Endothelial cell of umbilical vein (primary cell): ENCODE results near the gene TMEM81. TPM values are rescaled to one million over a fixed set of nuclear protein-coding genes. Genes with fewer than 3 reads are reported as not detected.

Source experiments
- BruUV-seq: library from RNA; stranded (reverse); fragments of 400-500 nt; replicated peaks from 2 replicates; lab custom pipeline; 2021; lab: Mats Ljungman, UMichigan
- CTCF ChIA-PET: fragments of 300-600, 350-600 bp; sonication (Branson Sonifier 250); formaldehyde crosslinking; loops from one replicate; lab custom pipeline; 2021; ENCODE audit warnings: antibody characterized with exemption, inconsistent platforms; lab: Charles Lee
- POLR2A ChIA-PET: fragments of 300-600, 350-600 bp; sonication (Branson Sonifier 250); formaldehyde crosslinking; loops from one replicate; lab custom pipeline; 2021; ENCODE audit warnings: antibody characterized with exemption, inconsistent platforms; lab: Charles Lee
- DNase-seq: peaks from one replicate; pipeline ENCODE4 v3.0.0-alpha.2; 2011; ENCODE audit warnings: low read depth, low spot score
- FAIRE-seq: peaks from 2 replicates; lab custom pipeline; 2011; peaks lifted over from hg19 to GRCh38; lab: Jason Lieb, UNC
- H2AFZ ChIP-seq: 2 replicates; pipeline ENCODE4 v1.6.0; 2012; ENCODE audit warnings: low read depth, low read length, control low read depth, inconsistent platforms
- H3K27ac ChIP-seq: 2 replicates; pipeline ENCODE4 v1.5.1; 2011; ENCODE audit warnings: low read depth, mild to moderate bottlenecking, control low read depth, low read length, moderate library complexity; ENCODE audit not compliant: insufficient read depth
- H3K27me3 ChIP-seq, 2 experiments: 2 replicates each; pipeline versions ENCODE4 v1.6.0 to v1.6.1; 2011; ENCODE audit warnings: low read length in 2 of 2, mixed read lengths in 1 of 2; ENCODE audit not compliant: control insufficient read depth in 2 of 2, insufficient read depth in 2 of 2
- H3K36me3 ChIP-seq, 2 experiments: 2 replicates in 1 of 2; 3 replicates in 1 of 2; pipeline ENCODE4 v1.5.1; 2011; ENCODE audit warnings: low read length in 2 of 2, mild to moderate bottlenecking in 1 of 2, moderate library complexity in 1 of 2; ENCODE audit not compliant: control insufficient read depth in 2 of 2, insufficient read depth in 2 of 2; ENCODE audit errors: extremely low read depth in 1 of 2
- H3K4me1 ChIP-seq: 3 replicates; pipeline ENCODE4 v1.5.1; 2011; ENCODE audit warnings: mild to moderate bottlenecking, low read length; ENCODE audit not compliant: control insufficient read depth, insufficient read depth; ENCODE audit errors: extremely low read depth
- H3K4me2 ChIP-seq: 2 replicates; pipeline ENCODE4 v1.6.1; 2011; ENCODE audit warnings: low read length, control low read depth, mixed read lengths; ENCODE audit not compliant: insufficient read depth
- H3K4me3 ChIP-seq, 3 experiments: fragments of 200-600 bp in 1 of 3; sonication (generic), shearing (Covaris generic) in 1 of 3; replicated peaks in 1 of 3; 2 replicates each; pipeline ENCODE4 v1.5.1; 2011 to 2016; ENCODE audit warnings: control low read depth in 3 of 3, low read length in 3 of 3, mild to moderate bottlenecking in 2 of 3, inconsistent platforms in 1 of 3, low read depth in 1 of 3, moderate library complexity in 1 of 3; ENCODE audit not compliant: insufficient read depth in 1 of 3
- H3K79me2 ChIP-seq: 2 replicates; pipeline ENCODE4 v1.6.0; 2012; ENCODE audit warnings: low read length, inconsistent platforms; ENCODE audit not compliant: control insufficient read depth, insufficient read depth
- H3K9ac ChIP-seq: replicated peaks from 2 replicates; pipeline ENCODE3; 2011; ENCODE audit warnings: low read length, control low read depth; ENCODE audit not compliant: insufficient read depth; ENCODE audit errors: extremely low read depth
- H3K9me1 ChIP-seq: replicated peaks from 3 replicates; pipeline ENCODE4 v1.6.0; 2011; ENCODE audit warnings: mild to moderate bottlenecking, low read length; ENCODE audit not compliant: control insufficient read depth, insufficient read depth; ENCODE audit errors: extremely low read depth
- H3K9me3 ChIP-seq: replicated peaks from 2 replicates; pipeline ENCODE4 v1.5.1; 2012; ENCODE audit warnings: low read length, inconsistent platforms; ENCODE audit not compliant: control insufficient read depth, insufficient read depth
- H4K20me1 ChIP-seq: replicated peaks from 2 replicates; pipeline ENCODE3; 2011; ENCODE audit warnings: mild to moderate bottlenecking, low read length; ENCODE audit not compliant: control insufficient read depth, insufficient read depth; ENCODE audit errors: extremely low read depth
- CTCF ChIP-seq, 2 donors: IDR thresholded peaks; 1 replicate in 1 of 2; 2 replicates in 1 of 2; pipeline ENCODE4 v1.5.1; 2011; ENCODE audit warnings: low read length in 2 of 2, mild to moderate bottlenecking in 2 of 2, moderate library complexity in 2 of 2, control low read depth in 1 of 2, inconsistent platforms in 1 of 2, low read depth in 1 of 2; ENCODE audit not compliant: insufficient read depth in 1 of 2; ENCODE audit errors: extremely low read depth in 1 of 2
- EZH2 ChIP-seq: IDR thresholded peaks from 2 replicates; pipeline ENCODE4 v1.6.1; 2012; ENCODE audit warnings: borderline replicate concordance, low read depth, mild to moderate bottlenecking, moderate library complexity, low read length, inconsistent platforms; ENCODE audit not compliant: severe bottlenecking
- FOS ChIP-seq: IDR thresholded peaks from 2 replicates; pipeline ENCODE4 v1.6.1; 2011; ENCODE audit warnings: mild to moderate bottlenecking, low read length, moderate library complexity, borderline replicate concordance; ENCODE audit not compliant: insufficient read depth
- GATA2 ChIP-seq: IDR thresholded peaks from 2 replicates; pipeline ENCODE4 v1.7.0; 2011; ENCODE audit warnings: low read depth, mild to moderate bottlenecking, moderate library complexity, mixed read lengths, low read length; ENCODE audit not compliant: insufficient read length, insufficient read depth
- JUN ChIP-seq: IDR thresholded peaks from 2 replicates; pipeline ENCODE4 v1.6.1; 2011; ENCODE audit warnings: borderline replicate concordance, low read depth; ENCODE audit not compliant: insufficient read length, insufficient read depth
- MAX ChIP-seq: IDR thresholded peaks from 2 replicates; pipeline ENCODE4 v1.6.1; 2011; ENCODE audit not compliant: insufficient read depth, insufficient read length
- MYC ChIP-seq: IDR thresholded peaks from one replicate; pipeline ENCODE4 v1.6.1; 2011; ENCODE audit warnings: mild to moderate bottlenecking, low read depth, low read length
- POLR2A ChIP-seq: IDR thresholded peaks from 2 replicates; pipeline ENCODE4 v1.6.1; 2012; ENCODE audit warnings: low read depth, mild to moderate bottlenecking, control low read depth, low read length
- POLR2AphosphoS5 ChIP-seq: IDR thresholded peaks from 2 replicates; pipeline ENCODE4 v1.6.1; 2012; ENCODE audit warnings: low read depth, mild to moderate bottlenecking, control low read depth, low read length, moderate library complexity; ENCODE audit not compliant: insufficient read depth
- dilution Hi-C: fragments of 300-500 bp; cut with MboI; formaldehyde crosslinking; loops from one replicate; pipeline ENCODE4 v1.15.0; 2019; ENCODE audit warnings: low sequenced_read_pairs; ENCODE audit not compliant: extremely low pct_ligation_motif_present
- intact Hi-C: fragments of 100-400 bp; cut with micrococcal nuclease; formaldehyde crosslinking; loops from one replicate; pipeline ENCODE4 v1.10.0; 2022
- polyA plus RNA-seq, 4 experiments: library from polyadenylated mRNA; depleted of rRNA in 3 of 4; stranded (reverse) in 3 of 4; unstranded in 1 of 4; fragments of >200 nt; gene quantifications; 2 replicates each; pipeline versions ENCODE4 v1.2.1 to v1.2.3, GENCODE V29; 2011 to 2012; ENCODE audit warnings: missing spikeins in 1 of 4
- total RNA-seq: library from RNA; stranded (reverse); gene quantifications from 2 replicates; pipeline ENCODE4 v1.2.3, GENCODE V29; 2021

The TMEM81 gene
- total and polyA plus RNA-seq, 2 donors (not counting 3 experiments of a cell fraction or from before 2014, with no cell fraction given) = 1.5 to 2.9 TPM

GRCh38 chr1:205071028-205071409, 13.2 kb downstream of the TMEM81 start:
- DNase-seq (no peak), FAIRE-seq (no peak)
- Histone ChIP-seq H3K9me3 (no peaks in the 10 kb centered on the region), H4K20me1 (no peaks in the 10 kb centered on the region), H3K36me3 (no peaks in the 10 kb centered on the region), H3K9me1 (no peaks in the 10 kb centered on the region), H3K27ac (no peak overlapping the region), H3K9ac (no peak overlapping the region), H3K4me3 (no peak overlapping the region), H3K27me3 (no peaks in the 10 kb centered on the region), H2AFZ (no peak overlapping the region), H3K79me2 (no peaks in the 10 kb centered on the region), H3K4me2 (no peak overlapping the region), H3K4me1 (no peaks in the 10 kb centered on the region)
- intact Hi-C loops = no loop called here
- BruUV-seq = no TSS peak
- dilution Hi-C loops = no loop called here
- TF ChIP-seq POLR2AphosphoS5 (no peak), JUN (no peak), POLR2A (no peak)
- POLR2A ChIA-PET = no interaction called here
- CTCF ChIA-PET = interaction anchor here (4.0 kb wide), 1 partner anchor 10 kb away, joined by 39 read pairs; no protein-coding TSS in a partner anchor

GRCh38 chr1:205069371-205070125, 14.7 kb downstream of the TMEM81 start:
- Histone ChIP-seq H3K4me1 (no peaks in the 10 kb centered on the region), H3K4me2 (no peak overlapping the region), H2AFZ (no peak overlapping the region), H3K9me1 (no peaks in the 10 kb centered on the region), H3K9ac (no peak overlapping the region), H3K79me2 (no peaks in the 10 kb centered on the region), H3K27ac (no peak overlapping the region), H3K27me3 (no peaks in the 10 kb centered on the region), H3K36me3 (no peaks in the 10 kb centered on the region), H3K9me3 (no peaks in the 10 kb centered on the region), H3K4me3 (no peak overlapping the region), H4K20me1 (no peaks in the 10 kb centered on the region)
- intact Hi-C loops (no loop called here), dilution Hi-C loops (no loop called here)
- ChIA-PET CTCF (interaction anchor here (1.1 to 4.0 kb wide), 2 partner anchors 8 to 184 kb away, joined by 3 to 39 read pairs; no protein-coding TSS in a partner anchor), POLR2A (no interaction called here)
- DNase-seq = no peak
- no TSS peak for BruUV-seq
- no peak for TF ChIP-seq EZH2
- no peak for TF ChIP-seq FOS
- TF ChIP-seq POLR2AphosphoS5 = no peak
- TF ChIP-seq POLR2A = no peak
- TF ChIP-seq CTCF (IDR thresholded peaks at IDR 0.05; ENCODE audit: extremely low read depth in 1 of 2, insufficient read depth in 1 of 2, low read depth in 1 of 2, low read length in 2 of 2) = no peak
- no peak for TF ChIP-seq GATA2
- TF ChIP-seq MAX = no peak
- TF ChIP-seq MYC = no peak
- FAIRE-seq = no peak
